Erythroblast (primary cell): ENCODE measurements around the gene CENPC.

Source experiments
- GATA1 ChIP-seq: IDR thresholded peaks from 2 replicates; pipeline ENCODE4 v1.6.1; 2011; ENCODE audit warnings: low read depth, mild to moderate bottlenecking, control low read depth, low read length, moderate library complexity
- POLR2A ChIP-seq: IDR thresholded peaks from 2 replicates; pipeline ENCODE4 v1.6.1; 2011; ENCODE audit warnings: mild to moderate bottlenecking, low read length

DNA sequence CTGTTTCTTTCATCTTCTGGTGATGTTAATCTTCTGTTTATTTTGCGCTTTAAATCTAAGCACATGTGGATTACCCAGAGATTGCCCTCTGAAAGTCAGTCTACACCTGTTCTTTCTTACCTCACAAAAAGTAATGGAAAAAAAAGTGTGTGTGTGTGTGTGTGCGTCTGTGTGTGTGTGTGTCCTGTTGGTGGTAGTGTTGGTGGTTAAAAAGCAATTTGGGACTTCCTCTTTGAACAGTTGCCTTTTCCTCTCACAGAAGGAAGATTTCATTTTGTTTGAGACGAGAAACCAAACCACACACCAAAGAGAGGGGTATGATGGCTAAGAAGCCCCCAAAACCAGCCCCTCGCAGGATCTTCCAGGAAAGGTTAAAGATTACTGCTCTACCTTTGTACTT lies 13.2 kb upstream of the CENPC start, which contains the start of gene STAP1:
- TF ChIP-seq POLR2A: peak; percentile 57
- no peak for TF ChIP-seq GATA1
